Cardiac septum (tissue), 1 donor: Measurements from ENCODE around the gene MT1A. TPM values are rescaled to one million over a fixed set of nuclear protein-coding genes. Genes with fewer than 3 reads are reported as not detected.

Experiments
- DNase-seq: peaks from one replicate; pipeline ENCODE4 v3.0.0-alpha.2; 2020; ENCODE audit warnings: low spot score
- intact Hi-C: fragments of 100-400 bp; cut with DNase I; formaldehyde crosslinking; loops from one replicate; pipeline ENCODE4 v1.14.0; 2022
- long read RNA-seq: library from polyadenylated mRNA; unstranded; transcript quantifications from one replicate; pipeline ENCODE4 v2.0.0, GENCODE V29; 2021
- total RNA-seq: library from RNA; stranded (reverse); fragmentation: NEBNext Ultra II Directional; extraction: Animal tissue kit (Norgen Biotek cat#: 25700); gene quantifications from one replicate; pipeline ENCODE4 v1.2.1, GENCODE V29; 2021
- donor health status: DM: no; HTN: no; CAD: no.

Gene MT1A
- total RNA-seq = 1.5 TPM
- long read RNA-seq = 0 reads

GRCh38 chr16:56637814-56638750, at the start of gene MT1A:
MT1A (plus strand) TSS chr16:56638666; CDS start chr16:56638739, 73 bp downstream.
- intact Hi-C loops = loop anchor here (5.0 kb wide), 1 partner anchor 36 kb away; no protein-coding TSS in a partner anchor
- DNase-seq = peak; percentile 89

GRCh38 chr16:56588781-56589140, 49.7 kb upstream of the MT1A start:
- intact Hi-C loops = no loop called here
- DNase-seq = no peak

- DNase-seq = no peak
- intact Hi-C loops = no loop called here
These were observed 49.1 kb upstream of the MT1A start, which contains the start of gene MT3 for GRCh38 chr16:56589141-56590039. MT3 (plus strand) TSS chr16:56589528; CDS start chr16:56589591, 63 bp downstream.

- DNase-seq = no peak
- intact Hi-C loops = no loop called here
These were observed 46.9 kb upstream of the MT1A start for GRCh38 chr16:56591377-56592060.

GRCh38 chr16:56593573-56594291, 44.7 kb upstream of the MT1A start:
- no peak for DNase-seq
- intact Hi-C loops = no loop called here

- intact Hi-C loops = no loop called here
- DNase-seq = no peak
These were observed 44.2 kb upstream of the MT1A start for GRCh38 chr16:56594292-56594619.

- DNase-seq = no peak
- intact Hi-C loops = loop anchor here (5.0 kb wide), 2 partner anchors 37 to 88 kb away; partner anchors contain the start of gene MT1A
These were observed 38.0 kb upstream of the MT1A start for GRCh38 chr16:56600398-56600999.

GRCh38 chr16:56601325-56601724, 37.1 kb upstream of the MT1A start:
- intact Hi-C loops = loop anchor here (5.0 kb wide), 2 partner anchors 36 to 89 kb away; partner anchors contain the start of gene MT1A
- DNase-seq = no peak

- DNase-seq = no peak
- intact Hi-C loops = loop anchor here (1.0 to 5.0 kb wide), 3 partner anchors 34 to 98 kb away; partner anchors contain the start of gene MT1A
These were observed 34.9 kb upstream of the MT1A start for GRCh38 chr16:56603589-56603988.

GRCh38 chr16:56604966-56605365, 33.5 kb upstream of the MT1A start:
- intact Hi-C loops = loop anchor here (5.0 kb wide), 3 partner anchors 32 to 93 kb away; partner anchors contain the start of genes BBS2 and MT1A
- DNase-seq = no peak

GRCh38 chr16:56605475-56605874, 33.0 kb upstream of the MT1A start:
- intact Hi-C loops = loop anchor here (5.0 kb wide), 1 partner anchor 83 kb away; the partner anchor contains the start of gene BBS2
- no peak for DNase-seq

GRCh38 chr16:56606071-56606475, 32.4 kb upstream of the MT1A start:
- DNase-seq = no peak
- intact Hi-C loops = loop anchor here (5.0 kb wide), 1 partner anchor 84 kb away; the partner anchor contains the start of gene BBS2

- no peak for DNase-seq
- intact Hi-C loops = loop anchor here (5.0 kb wide), 1 partner anchor 84 kb away; the partner anchor contains the start of gene BBS2
These were observed 31.9 kb upstream of the MT1A start for GRCh38 chr16:56606476-56607108.

GRCh38 chr16:56607109-56607618, 31.3 kb upstream of the MT1A start:
- peak; percentile 84 for DNase-seq
- intact Hi-C loops = loop anchor here (5.0 kb wide), 1 partner anchor 85 kb away; the partner anchor contains the start of gene BBS2

- no peak for DNase-seq
- intact Hi-C loops = loop anchor here (2.0 to 5.0 kb wide), 2 partner anchors 75 to 85 kb away; partner anchors contain the start of genes BBS2 and MT1X
These were observed 30.8 kb upstream of the MT1A start for GRCh38 chr16:56607675-56608042.

- peak; percentile 97 for DNase-seq
- intact Hi-C loops = loop anchor here (2.0 to 5.0 kb wide), 2 partner anchors 75 to 86 kb away; partner anchors contain the start of genes BBS2 and MT1X
These were observed 30.2 kb upstream of the MT1A start, which contains the start of gene MT2A for GRCh38 chr16:56608043-56608875. MT2A (plus strand) TSS chr16:56608584; CDS start chr16:56608656, 72 bp downstream.
